HepG2 (cell line): ENCODE data around the gene DUSP12. TPM values are rescaled to one million over a fixed set of nuclear protein-coding genes. Genes with fewer than 3 reads are reported as not detected.

Experiments
- CHD4 ChIP-seq: fragments of 200-600 bp; sonication (generic); IDR thresholded peaks from 2 replicates; pipeline ENCODE4 v1.7.0; 2017; ENCODE audit warnings: mild to moderate bottlenecking, low read length, borderline replicate concordance
- EHMT2 ChIP-seq: fragments of 200-600 bp; sonication (generic); IDR thresholded peaks from 2 replicates; pipeline ENCODE4 v1.7.0; 2017; ENCODE audit warnings: antibody characterized with exemption, low read depth, low read length, borderline replicate concordance
- NFIC ChIP-seq: IDR thresholded peaks from 2 replicates; pipeline ENCODE4 v1.6.1; 2012; ENCODE audit warnings: mild to moderate bottlenecking, low read length, inconsistent platforms
- YEATS4 ChIP-seq: sonication (generic); formaldehyde crosslinking; IDR thresholded peaks from 2 replicates; pipeline ENCODE4 v1.4.0; 2020; ENCODE audit warnings: missing genetic modification reagents, borderline replicate concordance
- ZNF30 ChIP-seq: sonication (generic); formaldehyde crosslinking; IDR thresholded peaks from 2 replicates; pipeline ENCODE4 v1.5.0; 2020; ENCODE audit warnings: mild to moderate bottlenecking, missing genetic modification reagents
- ZNF616 ChIP-seq: sonication (generic); formaldehyde crosslinking; IDR thresholded peaks from 2 replicates; pipeline ENCODE4 v1.5.0; 2020; ENCODE audit warnings: low read depth, mild to moderate bottlenecking, missing genetic modification reagents
- ZNF674 ChIP-seq: sonication (generic); formaldehyde crosslinking; IDR thresholded peaks from 2 replicates; pipeline ENCODE4 v1.5.0; 2020; ENCODE audit warnings: low read depth, mild to moderate bottlenecking, missing genetic modification reagents
- polyA plus RNA-seq, 8 experiments: library from polyadenylated mRNA; depleted of rRNA in 3 of 8; stranded (reverse) in 7 of 8; unstranded in 1 of 8; fragments of >200 nt; fragmentation: Illumina TruSeq in 4 of 8; extraction: Trizol in 4 of 8; gene quantifications; 2 replicates each; pipeline versions ENCODE4 v1.2.1 to v1.2.3, GENCODE V29; 2011 to 2016; ENCODE audit warnings: low read depth in 4 of 8, missing spikeins in 1 of 8, mixed read lengths in 1 of 8; ENCODE audit not compliant: insufficient read depth in 1 of 8
- total RNA-seq, 5 experiments: library from RNA; depleted of rRNA; stranded (reverse); fragments of >200 nt; fragmentation: Illumina TruSeq; extraction: Trizol; gene quantifications; 2 replicates each; pipeline ENCODE4 v1.2.3, GENCODE V29; 2016; ENCODE audit warnings: low read depth in 1 of 5
- TF ChIP-seq, protein P1 (sequence below), 2 experiments: sonication (generic) in 1 of 2; formaldehyde crosslinking in 1 of 2; IDR thresholded peaks; 2 replicates each; pipeline versions ENCODE4 v1.4.0 to v1.6.1; 2016 to 2020; ENCODE audit warnings: borderline replicate concordance in 1 of 2, low read depth in 1 of 2, mild to moderate bottlenecking in 1 of 2, missing genetic modification reagents in 1 of 2
- TF ChIP-seq, protein P2 (sequence below): sonication (generic); formaldehyde crosslinking; IDR thresholded peaks from one replicate; pipeline ENCODE4 v1.5.1; 2020; ENCODE audit warnings: mild to moderate bottlenecking, missing genetic modification reagents; ENCODE audit errors: not compliant biosample characterization
- TF ChIP-seq, protein P3 (sequence below), 2 experiments: sonication (generic) in 1 of 2; formaldehyde crosslinking in 1 of 2; IDR thresholded peaks; 2 replicates each; pipeline versions ENCODE4 v1.5.1 to v1.6.1; 2011 to 2020; ENCODE audit warnings: borderline replicate concordance in 1 of 2, low read depth in 1 of 2, low read length in 1 of 2, mild to moderate bottlenecking in 1 of 2, missing genetic modification reagents in 1 of 2, moderate library complexity in 1 of 2

DUSP12 gene
- total and polyA plus RNA-seq, 2 of the 13 experiments (the other 11 are each of a cell fraction or from before 2014, with no cell fraction given) = 36.7 to 37.1 TPM

DNA sequence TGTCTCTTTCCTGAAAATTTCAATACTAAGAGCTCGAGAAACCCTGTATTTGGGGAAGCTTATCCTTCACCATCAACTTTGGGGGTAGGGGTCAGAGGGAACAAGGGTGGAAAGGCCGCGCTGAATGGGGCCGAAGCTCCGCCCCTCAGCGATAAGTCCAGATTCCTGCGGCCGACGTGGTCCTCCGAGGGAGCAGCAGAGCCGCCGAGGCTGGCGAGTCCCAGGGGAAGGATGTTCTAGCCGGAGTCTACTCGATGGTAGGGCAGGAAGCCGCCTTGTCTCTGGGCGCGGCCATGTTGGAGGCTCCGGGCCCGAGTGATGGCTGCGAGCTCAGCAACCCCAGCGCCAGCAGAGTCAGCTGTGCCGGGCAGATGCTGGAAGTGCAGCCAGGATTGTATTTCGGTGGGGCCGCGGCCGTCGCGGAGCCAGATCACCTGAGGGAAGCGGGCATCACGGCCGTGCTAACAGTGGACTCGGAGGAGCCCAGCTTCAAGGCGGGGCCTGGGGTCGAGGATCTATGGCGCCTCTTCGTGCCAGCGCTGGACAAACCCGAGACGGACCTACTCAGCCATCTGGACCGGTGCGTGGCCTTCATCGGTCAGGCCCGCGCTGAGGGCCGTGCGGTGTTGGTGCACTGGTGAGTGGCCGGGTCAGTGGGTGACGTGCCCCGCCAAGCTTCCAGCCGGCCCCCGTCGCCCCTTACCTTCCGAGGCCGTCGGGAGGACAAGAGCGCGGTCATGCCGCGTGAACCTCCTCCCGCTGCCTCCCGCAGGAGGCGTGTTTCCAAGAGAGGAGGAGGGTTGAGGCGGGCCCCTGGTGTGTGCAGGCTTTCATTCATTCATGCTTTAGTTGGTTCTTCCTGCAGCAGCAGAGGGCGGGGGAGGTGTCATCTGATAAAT, at the start of gene DUSP12 (continued):
- TF ChIP-seq, protein P1, sequence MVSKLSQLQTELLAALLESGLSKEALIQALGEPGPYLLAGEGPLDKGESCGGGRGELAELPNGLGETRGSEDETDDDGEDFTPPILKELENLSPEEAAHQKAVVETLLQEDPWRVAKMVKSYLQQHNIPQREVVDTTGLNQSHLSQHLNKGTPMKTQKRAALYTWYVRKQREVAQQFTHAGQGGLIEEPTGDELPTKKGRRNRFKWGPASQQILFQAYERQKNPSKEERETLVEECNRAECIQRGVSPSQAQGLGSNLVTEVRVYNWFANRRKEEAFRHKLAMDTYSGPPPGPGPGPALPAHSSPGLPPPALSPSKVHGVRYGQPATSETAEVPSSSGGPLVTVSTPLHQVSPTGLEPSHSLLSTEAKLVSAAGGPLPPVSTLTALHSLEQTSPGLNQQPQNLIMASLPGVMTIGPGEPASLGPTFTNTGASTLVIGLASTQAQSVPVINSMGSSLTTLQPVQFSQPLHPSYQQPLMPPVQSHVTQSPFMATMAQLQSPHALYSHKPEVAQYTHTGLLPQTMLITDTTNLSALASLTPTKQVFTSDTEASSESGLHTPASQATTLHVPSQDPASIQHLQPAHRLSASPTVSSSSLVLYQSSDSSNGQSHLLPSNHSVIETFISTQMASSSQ (IDR thresholded peaks at IDR 0.05; ENCODE audit: low read depth) = no peak
- TF ChIP-seq, protein P1 (CRISPR knock-in tag; IDR thresholded peaks at IDR 0.05; ENCODE audit: borderline replicate concordance) = peak; percentile 67
- TF ChIP-seq NFIC = no peak
- peak; percentile 91 for TF ChIP-seq YEATS4 (CRISPR knock-in tag)
- TF ChIP-seq, protein P2, sequence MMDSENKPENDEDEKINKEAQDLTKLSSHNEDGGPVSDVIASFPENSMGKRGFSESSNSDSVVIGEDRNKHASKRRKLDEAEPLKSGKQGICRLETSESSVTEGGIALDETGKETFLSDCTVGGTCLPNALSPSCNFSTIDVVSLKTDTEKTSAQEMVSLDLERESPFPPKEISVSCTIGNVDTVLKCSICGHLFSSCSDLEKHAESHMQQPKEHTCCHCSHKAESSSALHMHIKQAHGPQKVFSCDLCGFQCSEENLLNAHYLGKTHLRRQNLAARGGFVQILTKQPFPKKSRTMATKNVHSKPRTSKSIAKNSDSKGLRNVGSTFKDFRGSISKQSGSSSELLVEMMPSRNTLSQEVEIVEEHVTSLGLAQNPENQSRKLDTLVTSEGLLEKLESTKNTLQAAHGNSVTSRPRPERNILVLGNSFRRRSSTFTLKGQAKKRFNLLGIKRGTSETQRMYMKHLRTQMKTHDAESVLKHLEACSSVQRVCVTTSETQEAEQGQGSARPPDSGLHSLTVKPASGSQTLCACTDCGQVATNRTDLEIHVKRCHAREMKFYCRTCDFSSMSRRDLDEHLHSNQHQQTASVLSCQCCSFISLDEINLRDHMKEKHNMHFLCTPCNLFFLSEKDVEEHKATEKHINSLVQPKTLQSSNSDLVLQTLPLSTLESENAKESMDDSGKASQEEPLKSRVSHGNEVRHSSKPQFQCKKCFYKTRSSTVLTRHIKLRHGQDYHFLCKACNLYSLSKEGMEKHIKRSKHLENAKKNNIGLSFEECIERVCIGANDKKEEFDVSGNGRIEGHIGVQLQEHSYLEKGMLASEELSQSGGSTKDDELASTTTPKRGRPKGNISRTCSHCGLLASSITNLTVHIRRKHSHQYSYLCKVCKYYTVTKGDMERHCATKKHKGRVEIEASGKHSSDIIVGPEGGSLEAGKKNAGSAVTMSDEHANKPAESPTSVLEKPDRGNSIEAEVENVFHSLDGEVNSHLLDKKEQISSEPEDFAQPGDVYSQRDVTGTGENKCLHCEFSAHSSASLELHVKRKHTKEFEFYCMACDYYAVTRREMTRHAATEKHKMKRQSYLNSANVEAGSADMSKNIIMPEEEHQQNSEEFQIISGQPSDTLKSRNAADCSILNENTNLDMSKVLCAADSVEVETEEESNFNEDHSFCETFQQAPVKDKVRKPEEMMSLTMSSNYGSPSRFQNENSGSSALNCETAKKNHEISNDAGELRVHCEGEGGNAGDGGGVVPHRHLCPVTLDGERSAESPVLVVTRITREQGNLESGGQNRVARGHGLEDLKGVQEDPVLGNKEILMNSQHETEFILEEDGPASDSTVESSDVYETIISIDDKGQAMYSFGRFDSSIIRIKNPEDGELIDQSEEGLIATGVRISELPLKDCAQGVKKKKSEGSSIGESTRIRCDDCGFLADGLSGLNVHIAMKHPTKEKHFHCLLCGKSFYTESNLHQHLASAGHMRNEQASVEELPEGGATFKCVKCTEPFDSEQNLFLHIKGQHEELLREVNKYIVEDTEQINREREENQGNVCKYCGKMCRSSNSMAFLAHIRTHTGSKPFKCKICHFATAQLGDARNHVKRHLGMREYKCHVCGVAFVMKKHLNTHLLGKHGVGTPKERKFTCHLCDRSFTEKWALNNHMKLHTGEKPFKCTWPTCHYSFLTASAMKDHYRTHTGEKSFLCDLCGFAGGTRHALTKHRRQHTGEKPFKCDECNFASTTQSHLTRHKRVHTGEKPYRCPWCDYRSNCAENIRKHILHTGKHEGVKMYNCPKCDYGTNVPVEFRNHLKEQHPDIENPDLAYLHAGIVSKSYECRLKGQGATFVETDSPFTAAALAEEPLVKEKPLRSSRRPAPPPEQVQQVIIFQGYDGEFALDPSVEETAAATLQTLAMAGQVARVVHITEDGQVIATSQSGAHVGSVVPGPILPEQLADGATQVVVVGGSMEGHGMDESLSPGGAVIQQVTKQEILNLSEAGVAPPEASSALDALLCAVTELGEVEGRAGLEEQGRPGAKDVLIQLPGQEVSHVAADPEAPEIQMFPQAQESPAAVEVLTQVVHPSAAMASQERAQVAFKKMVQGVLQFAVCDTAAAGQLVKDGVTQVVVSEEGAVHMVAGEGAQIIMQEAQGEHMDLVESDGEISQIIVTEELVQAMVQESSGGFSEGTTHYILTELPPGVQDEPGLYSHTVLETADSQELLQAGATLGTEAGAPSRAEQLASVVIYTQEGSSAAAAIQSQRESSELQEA (CRISPR knock-in tag) = peak; percentile 93
- no peak for TF ChIP-seq ZNF30 (CRISPR knock-in tag)
- TF ChIP-seq ZNF674 (CRISPR knock-in tag) = no peak
- no peak; the same call in 1 of the 2 replicates for TF ChIP-seq ZNF616 (CRISPR knock-in tag)
- no peak for TF ChIP-seq EHMT2
- TF ChIP-seq, protein P3, sequence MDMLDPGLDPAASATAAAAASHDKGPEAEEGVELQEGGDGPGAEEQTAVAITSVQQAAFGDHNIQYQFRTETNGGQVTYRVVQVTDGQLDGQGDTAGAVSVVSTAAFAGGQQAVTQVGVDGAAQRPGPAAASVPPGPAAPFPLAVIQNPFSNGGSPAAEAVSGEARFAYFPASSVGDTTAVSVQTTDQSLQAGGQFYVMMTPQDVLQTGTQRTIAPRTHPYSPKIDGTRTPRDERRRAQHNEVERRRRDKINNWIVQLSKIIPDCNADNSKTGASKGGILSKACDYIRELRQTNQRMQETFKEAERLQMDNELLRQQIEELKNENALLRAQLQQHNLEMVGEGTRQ (IDR thresholded peaks at IDR 0.05; ENCODE audit: low read depth, low read length) = no peak
- TF ChIP-seq, protein P3 (CRISPR knock-in tag; IDR thresholded peaks at IDR 0.05; ENCODE audit: borderline replicate concordance) = no peak
- no peak for TF ChIP-seq CHD4
